Stimulated activated CD4-positive, alpha-beta T cell treated with anti-CD3 and anti-CD28 coated beads, Interleukin-1b, Interleukin-23, amount 100 ng/mL, for 24 hours (primary cell): ENCODE data around the gene PAK6.

ENCODE experiments used
- DNase-seq, 4 experiments: peaks; one replicate each; pipeline ENCODE4 v3.0.0-alpha.2; 2020; ENCODE audit warnings: low read depth in 4 of 4, low spot score in 1 of 4

Gene PAK6

DNA sequence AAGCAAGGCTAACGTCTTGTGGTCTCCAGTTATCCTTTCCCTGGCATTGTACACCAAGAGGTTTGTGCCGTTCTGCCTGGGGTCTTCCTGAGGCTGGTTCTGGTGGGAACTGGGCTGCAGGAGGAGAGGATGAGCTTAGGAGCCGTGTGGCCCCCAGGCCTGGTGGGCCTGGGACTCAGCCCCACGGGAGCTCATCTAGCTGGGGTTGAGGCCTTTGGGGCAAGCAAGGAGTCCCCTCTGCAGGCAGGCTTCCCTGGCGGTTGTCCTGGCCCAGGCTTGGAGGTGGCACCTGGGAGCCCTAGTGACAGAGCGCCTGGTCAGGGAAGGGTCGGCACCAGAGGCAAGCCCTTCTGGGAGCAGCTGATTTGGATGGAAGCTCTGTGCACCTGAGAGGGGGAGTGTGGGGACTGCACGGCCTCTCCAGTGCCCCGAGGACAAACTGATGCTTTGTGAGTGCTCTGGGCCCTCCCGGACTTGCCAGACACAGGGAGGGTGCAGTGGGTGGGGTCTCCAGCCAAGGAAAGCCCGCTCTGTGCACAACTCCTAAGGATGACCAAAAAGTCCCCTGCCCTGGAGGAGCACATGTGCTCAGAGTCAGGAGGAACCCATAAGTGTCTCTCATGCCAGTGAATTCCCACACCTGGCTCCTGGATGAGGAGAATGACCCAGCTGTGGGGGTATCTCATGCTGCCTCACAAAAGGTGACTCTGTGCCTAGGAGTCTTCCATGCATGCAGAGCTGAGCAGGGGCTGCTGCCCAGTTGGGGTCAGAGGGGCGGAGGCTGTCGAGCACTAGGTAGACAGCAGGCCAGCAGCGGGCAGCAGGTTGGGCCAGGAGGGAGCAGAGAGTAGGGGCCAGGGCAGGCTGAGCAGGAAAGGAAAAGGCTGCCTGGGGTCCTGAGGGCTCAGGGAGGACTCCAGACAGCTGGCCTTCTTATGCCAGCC, 2.7 kb downstream of the PAK6 start:
- DNase-seq, result no peak

DNA sequence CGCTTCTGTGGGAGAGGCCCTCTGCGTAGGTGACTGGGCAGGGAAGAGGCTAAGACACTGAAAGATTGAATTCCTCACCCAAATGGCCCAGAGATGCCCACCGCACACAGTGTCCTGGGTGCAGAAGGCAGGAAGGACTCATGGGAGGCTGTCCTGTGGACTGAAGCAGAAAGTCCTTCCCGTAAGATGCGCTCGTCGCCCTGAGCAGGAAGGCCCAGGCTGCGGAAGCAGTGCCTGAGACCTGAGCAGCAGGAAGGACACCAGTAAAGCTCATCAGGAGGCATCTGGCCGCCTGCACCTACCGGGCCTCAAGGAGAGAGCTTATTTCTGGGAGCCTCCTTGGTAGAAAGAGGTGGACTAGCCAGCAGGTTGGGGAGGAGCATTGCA, 3.3 kb downstream of the PAK6 start:
- no peak for DNase-seq

DNA sequence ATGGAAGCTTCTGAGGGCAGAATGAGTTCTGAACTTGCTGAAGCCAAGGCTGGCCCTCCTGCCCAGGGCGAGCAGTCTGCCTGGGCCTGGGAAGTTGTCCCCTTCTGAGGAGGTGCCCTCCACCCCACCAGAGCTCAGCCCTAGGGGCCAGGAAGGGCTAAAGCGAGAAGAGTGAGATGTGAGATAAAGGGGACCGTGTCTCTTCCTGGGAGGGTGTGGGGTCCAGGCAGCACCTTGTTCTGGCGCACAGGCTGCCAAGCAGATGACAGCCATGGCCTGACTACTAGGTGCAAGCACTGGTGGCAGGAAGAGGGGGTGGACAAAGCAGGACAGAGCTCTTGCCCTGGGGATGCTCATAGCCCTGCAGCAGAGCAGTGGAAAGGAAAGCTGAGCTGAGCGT, 3.7 kb downstream of the PAK6 start:
- no peak for DNase-seq

DNA sequence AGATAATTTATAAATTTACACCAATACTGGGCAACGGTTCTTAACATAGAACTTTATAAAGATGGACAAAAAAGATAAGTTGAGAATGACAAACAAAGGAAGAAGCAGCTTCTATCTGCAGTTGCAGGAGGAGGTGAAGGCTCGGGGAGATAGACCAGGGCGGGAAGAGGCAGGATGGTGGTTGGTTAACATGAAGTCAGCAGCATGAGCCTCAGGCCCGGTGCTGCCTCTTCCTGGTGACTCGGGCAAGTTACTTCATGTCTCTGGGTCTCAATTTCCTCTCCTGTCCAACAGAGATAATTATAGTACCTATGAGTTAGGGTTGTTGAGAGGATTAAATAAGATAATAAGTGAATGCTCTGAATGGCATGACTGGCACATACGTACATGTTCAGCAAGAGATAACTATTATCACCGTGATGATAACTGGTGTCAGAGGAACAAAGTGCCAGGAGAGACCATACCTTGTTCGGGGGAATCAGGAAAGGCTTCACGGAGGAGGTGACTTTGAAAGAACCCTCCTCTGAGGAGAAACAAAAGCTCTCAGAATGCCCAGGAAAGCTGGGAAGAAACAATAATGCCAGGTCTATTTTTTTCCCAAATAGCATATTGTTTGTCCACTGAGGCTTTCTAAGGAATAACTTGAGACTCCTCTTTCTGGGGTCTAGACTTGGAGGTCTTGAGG, 4.4 kb downstream of the PAK6 start:
- no peak for DNase-seq

DNA sequence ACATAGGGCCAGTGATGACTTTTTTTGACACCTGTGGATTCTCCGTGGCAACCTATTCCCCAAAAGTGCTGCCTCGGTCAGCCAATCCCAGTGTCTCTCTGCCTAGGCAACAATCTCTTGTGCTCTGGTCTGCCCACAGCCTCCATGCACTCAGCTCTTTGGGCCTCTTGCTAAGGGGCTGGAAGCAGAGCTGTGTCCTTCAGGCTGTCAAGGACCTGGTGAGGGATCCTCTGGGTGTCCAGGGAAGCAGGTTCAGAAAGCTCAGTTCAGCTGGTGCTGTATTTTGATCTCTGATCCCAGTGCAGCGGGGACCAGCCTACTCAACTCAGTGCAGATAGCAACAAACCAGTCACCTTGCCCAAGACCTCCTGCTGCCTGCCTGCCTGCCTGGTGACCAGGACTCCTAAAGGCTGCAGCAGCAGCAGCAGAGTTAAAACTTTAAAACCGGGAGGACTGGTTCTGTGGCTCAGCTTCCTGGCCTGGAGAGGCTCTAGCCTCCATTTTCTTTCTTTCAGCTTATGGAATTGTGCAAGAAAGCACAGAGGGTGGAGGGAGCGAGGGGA, 6.2 kb downstream of the PAK6 start:
- no peak for DNase-seq

DNA sequence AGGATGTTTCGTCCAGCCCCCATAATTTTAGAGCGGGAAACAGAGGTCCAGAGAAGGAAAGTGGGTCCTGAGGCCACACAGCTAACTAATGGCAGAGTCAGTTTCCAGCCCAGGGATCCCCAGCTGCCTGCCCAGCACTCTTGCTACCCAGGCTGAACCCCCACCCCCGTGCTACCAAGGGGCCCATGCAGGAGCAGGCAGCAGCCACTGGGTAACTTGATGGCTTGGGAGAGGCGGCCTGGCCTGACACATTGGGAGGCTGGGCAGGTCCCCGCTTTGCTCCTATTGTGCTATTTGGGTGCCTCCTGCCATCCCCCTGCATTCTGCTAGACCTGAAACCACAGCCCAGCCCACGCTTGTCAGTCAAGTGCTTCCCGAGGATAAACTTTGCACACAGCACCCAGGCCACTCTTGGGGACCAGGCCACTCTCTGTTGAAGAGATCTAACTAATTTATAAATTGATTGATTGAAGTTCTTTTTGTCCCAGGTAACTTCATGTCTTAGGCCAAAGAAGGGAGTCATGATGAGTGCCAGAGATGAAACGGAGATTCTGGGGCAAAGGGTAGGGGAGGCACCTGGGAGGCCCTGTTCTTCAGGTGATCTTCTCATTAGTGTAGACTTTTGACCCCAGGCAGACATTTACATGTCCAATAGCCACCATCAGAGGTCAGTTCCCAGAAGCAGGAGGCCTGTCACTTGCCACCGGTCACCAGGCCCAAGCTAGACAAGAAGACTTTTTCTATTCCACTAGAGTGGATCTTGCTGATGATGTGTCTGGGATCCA, 7.0 kb downstream of the PAK6 start:
- DNase-seq, result no peak

DNA sequence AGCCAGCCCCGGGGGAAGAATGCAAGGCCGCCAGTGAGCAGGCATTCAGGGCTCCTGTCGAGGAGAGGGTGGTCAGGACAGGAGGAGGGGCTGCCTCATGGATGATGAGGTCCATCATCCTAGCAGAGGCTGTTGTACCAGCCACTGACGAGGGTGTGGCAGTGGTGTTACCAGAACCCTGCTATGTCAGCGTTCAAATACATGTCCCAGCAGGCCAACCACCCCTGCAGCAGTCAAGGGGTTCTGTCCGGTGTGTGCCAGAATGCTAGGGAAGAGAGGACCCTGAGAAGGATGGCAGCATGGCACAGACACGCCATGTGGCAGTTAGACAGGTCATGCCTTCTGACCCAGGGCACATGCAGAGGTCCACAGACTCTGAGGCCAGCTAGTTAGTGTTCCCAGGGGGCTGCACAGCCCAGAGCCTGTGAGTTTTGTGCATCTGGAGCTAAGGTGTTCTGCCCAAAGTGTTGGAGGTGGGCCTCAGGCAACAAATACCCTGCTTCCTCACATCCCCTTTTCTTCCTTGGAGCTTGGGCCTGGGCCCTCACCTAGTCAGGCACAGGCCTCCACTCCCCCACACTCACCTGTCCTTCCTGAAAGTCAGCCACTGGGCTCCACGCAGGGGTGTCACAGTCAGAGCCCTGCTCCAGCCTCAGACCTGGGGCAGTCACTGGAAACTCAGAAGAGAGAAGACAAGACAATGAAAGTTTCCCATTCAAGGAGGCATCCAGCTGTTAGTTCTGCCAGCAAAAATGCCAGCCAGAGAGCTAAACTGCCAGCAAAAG, 7.8 kb downstream of the PAK6 start:
- no peak for DNase-seq

DNA sequence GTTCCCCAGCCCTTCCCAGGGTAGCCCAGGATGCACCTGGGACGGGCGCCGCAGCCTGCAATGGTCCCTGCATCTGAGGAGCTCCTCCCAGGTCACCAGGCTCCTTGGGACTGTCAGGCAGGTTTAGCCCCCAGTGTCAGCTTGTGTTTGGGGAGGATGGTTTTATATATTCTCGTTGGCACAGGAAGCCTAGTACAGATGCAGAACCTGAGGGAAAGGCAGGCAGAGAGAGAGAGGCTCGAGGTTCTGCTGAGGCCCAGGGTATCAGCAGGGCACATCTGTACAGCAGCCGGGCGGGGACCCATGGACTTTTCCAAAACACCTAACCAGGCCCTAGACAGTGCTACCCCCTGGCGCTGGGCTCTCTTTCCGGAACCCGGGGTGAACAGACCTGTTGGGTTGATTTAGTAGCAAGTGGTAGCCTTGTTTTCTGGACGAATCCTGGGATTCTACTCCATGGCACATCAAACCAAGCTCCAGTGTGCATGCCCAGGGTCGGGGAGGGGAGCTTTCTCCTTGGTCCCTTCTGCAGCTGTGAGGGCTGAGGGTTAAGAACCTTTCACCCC, 8.6 kb downstream of the PAK6 start:
- no peak for DNase-seq

DNA sequence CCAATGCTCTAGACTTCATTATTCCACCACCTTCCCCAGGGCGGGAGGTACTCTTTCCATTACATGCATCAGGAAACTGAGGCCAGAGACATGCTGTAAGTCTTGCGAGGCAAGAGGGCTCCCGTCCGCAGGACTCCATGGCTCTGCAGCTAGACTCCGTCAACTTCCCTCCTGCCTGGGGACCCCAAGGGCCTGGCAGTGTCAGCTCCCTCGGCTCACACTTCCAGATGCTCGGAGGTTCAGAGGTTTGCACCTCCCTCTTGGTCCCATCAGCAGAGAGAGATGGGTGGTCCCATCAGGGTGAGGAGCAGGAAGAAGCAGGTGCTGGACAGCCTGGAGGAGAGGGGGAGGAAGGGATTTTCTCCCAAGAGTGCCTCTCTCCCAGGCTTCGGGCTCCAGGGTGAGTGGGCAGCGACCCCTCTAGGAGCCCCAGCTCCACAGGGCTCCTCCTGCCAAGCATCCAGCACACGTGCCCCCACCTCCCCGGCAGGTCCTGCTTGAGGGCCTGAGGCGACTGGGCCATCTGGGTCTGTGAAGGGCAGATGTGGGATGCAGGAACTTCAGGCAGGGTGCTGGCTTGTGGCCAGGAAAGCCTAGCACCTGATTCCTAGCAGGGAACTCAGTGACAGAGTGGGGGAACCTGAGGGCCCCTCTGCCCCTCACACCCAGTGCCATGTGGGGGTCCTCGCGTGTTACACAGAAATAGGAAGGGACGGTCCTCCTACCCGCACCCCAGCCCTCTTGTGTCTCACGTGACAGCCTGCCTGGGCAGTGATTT, 9.3 kb downstream of the PAK6 start:
- DNase-seq, result no peak

DNA sequence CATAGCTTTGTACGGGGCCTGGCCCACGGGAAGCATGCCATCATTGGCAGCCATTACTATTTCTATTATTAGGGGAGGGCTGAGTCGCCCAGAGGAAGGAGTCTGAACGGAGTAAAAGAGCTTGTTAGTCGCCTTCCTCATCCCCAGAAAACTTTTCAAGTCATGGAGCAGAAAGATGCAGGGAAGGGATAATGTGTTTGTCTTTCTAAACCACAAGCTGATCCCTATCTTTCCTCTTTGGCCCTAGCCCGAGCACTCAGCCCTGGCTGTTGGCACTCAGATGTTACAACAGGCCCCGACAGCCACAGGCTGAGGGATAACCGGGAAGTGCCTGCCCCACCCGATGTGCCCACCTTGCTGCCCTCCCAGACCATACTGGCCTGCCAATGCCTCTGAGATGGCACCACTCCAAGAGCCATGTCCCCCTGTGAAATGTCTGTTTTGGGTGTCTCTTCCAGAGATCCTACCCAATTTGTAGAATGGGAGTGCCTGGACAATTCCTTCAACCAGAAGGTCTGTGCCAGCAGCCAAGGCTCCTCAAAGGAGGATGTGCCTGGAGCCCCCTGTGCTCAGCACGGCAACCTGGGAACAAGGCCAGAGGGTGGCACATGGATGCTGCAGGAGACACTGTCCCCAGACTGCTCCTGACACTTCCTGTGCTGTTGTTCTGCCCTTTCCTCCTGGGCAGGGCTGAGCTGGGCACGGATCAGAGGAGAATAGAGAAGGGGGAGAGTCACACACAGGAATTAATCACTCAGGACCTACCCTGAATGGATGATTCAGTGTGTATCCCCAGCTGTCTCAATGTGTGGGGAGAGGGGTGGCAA, 10.8 kb downstream of the PAK6 start:
- DNase-seq, result no peak

DNA sequence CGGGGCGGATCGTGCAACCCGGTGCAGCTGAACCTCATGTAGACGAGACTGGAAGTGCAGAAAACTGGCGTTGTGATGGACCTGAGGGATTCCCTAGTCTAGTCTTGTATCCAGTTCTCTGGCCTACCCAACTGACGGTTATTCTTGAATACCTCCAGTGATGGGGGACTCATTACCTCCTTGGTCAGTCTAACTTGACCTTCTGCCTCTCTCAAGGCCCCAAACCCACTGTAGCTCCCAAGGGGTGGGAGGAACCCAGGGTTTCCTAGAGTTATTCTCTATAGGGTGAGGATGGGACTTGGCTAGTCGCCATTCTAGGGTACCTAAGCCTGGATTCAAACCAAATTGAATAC, 11.4 kb downstream of the PAK6 start:
- DNase-seq, result no peak

DNA sequence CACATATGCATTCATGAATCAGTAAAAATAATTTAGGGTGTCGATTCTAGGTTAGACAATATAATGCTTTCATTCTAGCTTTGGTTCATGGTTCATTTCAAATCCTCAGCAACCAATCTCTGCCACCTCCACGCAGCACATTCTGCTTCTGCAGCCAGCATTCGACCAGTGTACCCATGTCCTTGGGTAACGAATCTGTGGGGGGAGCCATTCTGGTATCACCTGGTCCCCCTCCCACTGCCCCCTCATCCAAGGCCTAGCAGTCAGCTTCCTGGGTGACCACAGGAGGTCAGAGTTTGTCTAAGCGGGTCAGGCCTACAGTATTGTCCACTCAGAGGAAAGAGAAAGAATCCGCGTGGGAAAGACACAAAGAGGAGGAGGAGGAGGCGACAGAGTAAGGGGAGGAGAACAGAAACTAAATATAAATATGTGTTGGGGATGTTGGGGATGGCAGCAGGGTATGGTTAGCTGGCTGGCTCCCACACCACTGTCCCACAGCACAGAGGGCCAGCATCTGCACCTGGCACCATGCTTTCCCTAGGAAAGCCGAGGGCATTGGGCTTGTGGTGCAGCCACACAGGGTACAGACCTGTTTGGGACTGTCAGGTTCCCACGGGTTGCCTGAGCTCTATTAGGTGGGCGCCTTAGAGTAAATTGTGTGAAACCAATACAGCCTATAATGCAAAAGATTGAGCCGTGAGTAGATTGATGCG, 12.1 kb downstream of the PAK6 start:
- no peak for DNase-seq

DNA sequence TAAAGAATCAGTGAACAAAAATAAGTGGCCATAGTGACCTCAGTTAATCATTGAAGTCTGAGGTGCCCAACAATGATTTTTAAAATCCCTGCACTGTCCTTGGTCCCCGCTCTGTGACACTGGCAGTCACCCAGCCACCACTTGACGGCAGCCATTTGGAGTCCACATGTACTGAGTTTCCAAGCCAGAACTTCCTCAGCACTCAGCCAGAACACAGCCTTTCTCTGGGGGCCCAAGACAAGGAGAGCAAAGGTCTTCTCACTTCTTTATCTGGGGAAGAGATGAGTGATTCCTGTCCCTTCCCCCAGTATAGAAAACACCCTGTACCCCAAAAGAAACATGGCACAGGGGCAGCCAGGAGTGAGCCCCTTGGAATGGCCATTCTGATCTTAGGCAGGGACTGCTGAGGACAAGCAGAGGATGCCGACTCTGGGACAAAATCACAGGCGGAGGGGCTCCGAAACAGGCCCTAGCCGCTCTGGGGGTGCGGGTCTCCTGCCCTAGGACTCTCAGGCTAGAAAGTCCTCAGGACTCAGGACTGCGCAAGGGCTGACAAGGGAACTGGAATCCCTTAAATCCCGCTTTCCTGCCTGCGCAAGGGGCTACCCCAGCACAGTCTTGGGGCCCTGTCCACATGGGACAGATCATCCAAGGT, 12.8 kb downstream of the PAK6 start:
- no peak for DNase-seq

DNA sequence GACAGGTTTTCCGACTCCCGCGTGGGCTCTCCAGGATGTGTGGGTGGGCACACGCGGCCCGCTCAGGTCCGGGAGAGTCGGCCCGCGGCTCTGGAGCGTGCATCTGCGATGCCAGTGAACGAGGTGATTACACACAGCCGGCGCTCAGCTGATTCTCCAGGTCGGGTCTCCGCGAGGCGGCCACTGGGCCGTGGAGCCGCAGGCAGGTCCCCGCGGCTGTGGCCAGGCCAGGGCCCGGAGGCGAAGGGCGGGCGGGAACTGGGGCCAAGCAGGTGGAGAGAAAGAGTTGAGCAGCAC, 13.2 kb downstream of the PAK6 start:
- no peak for DNase-seq

DNA sequence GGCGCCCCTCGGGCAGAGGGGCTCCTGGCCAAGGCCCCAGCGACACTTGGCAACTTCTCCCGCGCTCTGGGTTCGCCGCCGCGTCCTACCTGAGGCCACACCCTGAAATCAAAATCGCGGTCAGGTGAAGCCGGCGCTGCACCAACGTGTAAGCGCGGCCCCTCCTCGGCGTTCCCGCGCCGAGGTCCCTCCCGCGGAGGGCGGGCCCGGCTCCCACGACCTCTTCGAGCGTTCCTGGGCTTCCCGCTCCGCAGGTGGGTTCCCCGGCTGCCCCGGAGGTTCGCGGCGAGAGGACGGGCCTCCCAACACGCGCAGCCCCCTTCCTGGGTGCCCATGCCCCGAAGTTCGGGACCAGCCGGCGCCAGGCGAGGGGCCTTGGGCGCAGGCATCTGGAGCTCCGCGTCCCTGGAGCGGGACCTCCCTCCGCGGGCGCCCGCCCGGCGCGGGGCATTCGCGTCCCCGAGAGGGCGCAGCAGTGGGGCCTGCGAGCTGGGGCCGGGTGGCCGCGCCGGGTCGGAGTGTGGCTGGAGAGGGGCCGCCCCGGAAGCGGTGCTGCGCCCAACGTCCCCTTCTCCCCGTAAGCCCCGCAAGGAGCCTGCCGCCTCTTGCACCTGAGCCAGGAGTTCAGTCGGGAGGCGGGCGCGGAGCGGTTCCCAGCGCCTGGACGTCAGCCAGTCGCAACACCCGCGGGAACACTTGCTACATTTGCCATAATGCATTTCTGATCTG, 13.7 kb downstream of the PAK6 start:
- DNase-seq, result no peak

DNA sequence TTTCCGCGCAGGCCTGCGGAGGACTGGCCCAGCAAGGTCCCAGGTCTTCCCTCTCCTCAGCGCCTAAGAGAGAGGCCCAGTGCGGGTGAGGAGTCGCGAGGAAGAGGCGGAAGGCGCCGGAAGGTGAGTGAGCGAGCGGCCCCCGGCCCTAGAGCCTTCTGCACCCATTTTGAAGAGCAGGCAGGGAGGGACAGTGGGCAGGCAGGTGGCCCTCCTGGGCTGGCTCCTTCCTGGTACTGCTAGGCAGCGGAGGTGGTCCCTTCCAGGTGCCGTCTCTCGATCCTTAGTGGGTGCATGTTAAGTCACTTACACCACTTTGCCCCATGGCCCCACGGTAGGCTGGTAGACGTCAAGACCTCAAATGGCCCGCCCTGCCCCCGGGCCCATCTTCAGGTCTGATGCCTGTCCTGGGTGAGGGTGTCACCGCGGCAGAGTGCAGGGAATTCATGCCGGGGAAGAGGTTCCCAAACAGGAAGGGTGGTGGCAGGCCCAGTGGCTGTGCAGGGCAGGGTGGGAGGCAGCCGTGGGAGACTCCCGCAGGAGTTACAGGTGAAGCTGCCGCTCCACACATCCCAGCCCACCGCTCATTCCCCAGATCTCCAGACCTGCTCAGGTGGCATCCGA, 14.4 kb downstream of the PAK6 start:
- DNase-seq, result no peak

DNA sequence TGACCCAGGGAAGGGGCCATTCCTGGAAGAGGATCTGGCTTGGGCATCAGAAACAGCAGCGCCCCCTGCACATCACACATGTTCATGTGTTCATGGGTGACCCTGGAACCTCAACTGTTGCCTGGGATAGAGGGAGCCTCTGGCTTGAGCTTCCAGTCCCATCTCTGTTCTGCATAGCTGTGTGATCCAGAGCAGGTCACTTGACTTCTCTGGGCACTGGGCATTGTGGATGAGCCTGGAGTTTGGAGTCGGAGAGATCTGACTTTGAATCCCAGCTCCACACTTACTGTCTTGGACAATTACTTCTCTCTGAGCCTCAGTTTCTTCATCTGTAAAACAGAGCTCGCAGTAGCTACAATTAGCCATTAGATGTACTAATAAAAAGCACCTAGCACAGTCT, 15.6 kb downstream of the PAK6 start:
- no peak for DNase-seq
